Esophagus squamous epithelium (tissue), 5 donors: ENCODE results near the gene ANKRD29. TPM values are rescaled to one million over a fixed set of nuclear protein-coding genes. Genes with fewer than 3 reads are reported as not detected.
"Not testable (repeated sequence)": the region's sequence is repeated elsewhere in the genome, so short reads cannot be mapped to it uniquely, and the experiment has no call there.

ENCODE experiments used
- DNase-seq: peaks from one replicate; lab custom pipeline; 2025; lab: John Stamatoyannopoulos, UW
- H3K27ac ChIP-seq, 4 donors: fragments of 200-600 bp; sonication (generic); one replicate each; pipeline ENCODE4 v1.5.1; 2016 to 2019; ENCODE audit warnings: mild to moderate bottlenecking in 1 of 4
- H3K27me3 ChIP-seq, 4 donors: fragments of 200-600 bp; sonication (generic); 1 replicate in 3 of 4; 2 replicates in 1 of 4; pipeline versions ENCODE4 v1.5.1 to v1.6.0; 2017 to 2021; ENCODE audit warnings: antibody characterized with exemption in 1 of 4
- H3K36me3 ChIP-seq, 3 donors: fragments of 200-600 bp; sonication (generic); one replicate each; pipeline ENCODE4 v1.5.1; 2016 to 2019
- H3K4me1 ChIP-seq, 3 donors: fragments of 200-600 bp; sonication (generic); one replicate each; pipeline ENCODE4 v1.5.1; 2017 to 2019
- H3K4me3 ChIP-seq, 4 donors: fragments of 200-600 bp; sonication (generic); 1 replicate in 3 of 4; 2 replicates in 1 of 4; pipeline ENCODE4 v1.5.1; 2016 to 2019; ENCODE audit warnings: mild to moderate bottlenecking in 2 of 4, moderate library complexity in 1 of 4
- H3K9me3 ChIP-seq, 3 donors: fragments of 200-600 bp; sonication (generic); one replicate each; pipeline ENCODE4 v1.5.1; 2016 to 2019
- CTCF ChIP-seq, 6 experiments: fragments of 450-650 bp in 4 of 6; fragments of 200-600 bp in 2 of 6; sonication (generic) in 2 of 6; IDR thresholded peaks; one replicate each; pipeline ENCODE4 v1.5.1; 2016 to 2019; ENCODE audit warnings: antibody characterized with exemption in 6 of 6, mild to moderate bottlenecking in 4 of 6, moderate library complexity in 4 of 6
- POLR2A ChIP-seq, 4 donors: fragments of 450-650 bp; IDR thresholded peaks; one replicate each; pipeline ENCODE4 v1.6.1; 2017; ENCODE audit warnings: antibody characterized with exemption in 4 of 4, mild to moderate bottlenecking in 4 of 4, moderate library complexity in 3 of 4
- WGBS, 2 donors: methylation state at CpG; one replicate each; pipeline ENCODE4 v1.1.5; 2018; 5-methylcytosine and 5-hydroxymethylcytosine counted together
- intact Hi-C: fragments of 100-400 bp; cut with DNase I; formaldehyde crosslinking; loops from one replicate; pipeline ENCODE4 v1.15.0; 2022
- total RNA-seq, 4 donors: library from RNA; depleted of rRNA; stranded (reverse); fragments of >200 nt; gene quantifications; one replicate each; pipeline ENCODE4 v1.1.0, GENCODE V29; 2016
- donor health status: DM: yes; HTN: yes; CAD: no.

ANKRD29 gene
- total RNA-seq, 4 donors from 2014 or later = 2.9 to 10.8 (median 9.2) TPM

GRCh38 chr18:23643815-23644490, 18.8 kb downstream of the ANKRD29 start:
- Histone ChIP-seq H3K4me1 (peaks cover 0 to 28% (median 0%) of the 10 kb centered on the region in 3 donors), H3K36me3 (peaks cover 0 to 20% (median 0%) of the 10 kb centered on the region in 3 donors), H3K27me3 (no peaks in the 10 kb centered on the region), H3K4me3 (no peak overlapping the region), H3K9me3 (no peaks in the 10 kb centered on the region), H3K27ac (peak overlapping the region in 1 of 4 donors; percentile 23)
- 60 to 63% methylated on average over 2 of the region's 2 CpGs for WGBS, 2 donors
- no peak for DNase-seq
- TF ChIP-seq POLR2A (IDR thresholded peaks at IDR 0.05) (no peak), CTCF (IDR thresholded peaks at IDR 0.05) (no peak)
- intact Hi-C loops = no loop called here

- H3K4me3 ChIP-seq = no peak overlapping the region
- 70 to 86% methylated on average over 7 of the region's 11 CpGs for WGBS, 2 donors
- H3K27ac ChIP-seq = no peak overlapping the region
- no peaks in the 10 kb centered on the region for H3K27me3 ChIP-seq
- no peak for TF ChIP-seq CTCF (IDR thresholded peaks at IDR 0.05)
- peaks cover 0 to 17% (median 0%) of the 10 kb centered on the region in 3 donors for H3K4me1 ChIP-seq
- DNase-seq = no peak
- peaks cover 0 to 11% (median 0%) of the 10 kb centered on the region in 3 donors for H3K36me3 ChIP-seq
- no peaks in the 10 kb centered on the region for H3K9me3 ChIP-seq
- intact Hi-C loops = no loop called here
These were observed 20.6 kb downstream of the ANKRD29 start for GRCh38 chr18:23641937-23642666.

GRCh38 chr18:23641143-23641720, 21.5 kb downstream of the ANKRD29 start:
- TF ChIP-seq POLR2A (IDR thresholded peaks at IDR 0.05) (no peak), CTCF (IDR thresholded peaks at IDR 0.05) (no peak)
- H3K4me1 ChIP-seq = peaks cover 0 to 17% (median 0%) of the 10 kb centered on the region in 3 donors
- H3K27me3 ChIP-seq = no peaks in the 10 kb centered on the region
- H3K4me3 ChIP-seq = no peak overlapping the region
- peaks cover 0 to 11% (median 0%) of the 10 kb centered on the region in 3 donors for H3K36me3 ChIP-seq
- no peak for DNase-seq
- 82 to 92% methylated on average over 2 of the region's 11 CpGs for WGBS, 2 donors
- H3K9me3 ChIP-seq = no peaks in the 10 kb centered on the region
- intact Hi-C loops = no loop called here
- H3K27ac ChIP-seq = no peak overlapping the region

- intact Hi-C loops = no loop called here
- Histone ChIP-seq H3K4me3 (no peak overlapping the region), H3K27me3 (no peaks in the 10 kb centered on the region), H3K27ac (no peak overlapping the region), H3K9me3 (no peaks in the 10 kb centered on the region), H3K4me1 (peaks cover 0 to 17% (median 0%) of the 10 kb centered on the region in 3 donors), H3K36me3 (peaks cover 0 to under 1% (median 0%) of the 10 kb centered on the region in 3 donors)
- no peak for DNase-seq
- 73 to 100% methylated on average over 2 of the region's 2 CpGs for WGBS, 2 donors
- TF ChIP-seq CTCF (IDR thresholded peaks at IDR 0.05) = peak in 1 of 6 experiments; percentile 8
- TF ChIP-seq POLR2A (IDR thresholded peaks at IDR 0.05) = no peak
These were observed 22.7 kb downstream of the ANKRD29 start for GRCh38 chr18:23640052-23640451.

- intact Hi-C loops, H3K27ac ChIP-seq, H3K36me3 ChIP-seq, H3K9me3 ChIP-seq, H3K27me3 ChIP-seq, DNase-seq, H3K4me1 ChIP-seq, H3K4me3 ChIP-seq: not testable (repeated sequence)
- WGBS, 2 donors = 89% methylated on average over 5 of the region's 5 CpGs
These were observed 26.3 kb downstream of the ANKRD29 start for GRCh38 chr18:23636433-23636832.
